Colonic mucosa (tissue), 4 donors: ENCODE data around the gene CHRNA4. TPM values are rescaled to one million over a fixed set of nuclear protein-coding genes. Genes with fewer than 3 reads are reported as not detected.

Experiments used
- DNase-seq: peaks from one replicate; pipeline ENCODE4 v3.0.0-alpha.2; 2020
- H3K27ac ChIP-seq: fragments of 200-600 bp; one replicate; pipeline ENCODE4 v1.8.0; 2021
- H3K27me3 ChIP-seq: fragments of 200-600 bp; one replicate; pipeline ENCODE4 v1.8.0; 2021
- H3K36me3 ChIP-seq: fragments of 200-600 bp; one replicate; pipeline ENCODE4 v1.8.0; 2021
- H3K4me1 ChIP-seq: fragments of 200-600 bp; one replicate; pipeline ENCODE4 v1.8.0; 2021; ENCODE audit warnings: mild to moderate bottlenecking
- H3K4me3 ChIP-seq: fragments of 200-600 bp; one replicate; pipeline ENCODE4 v1.8.0; 2021
- H3K9ac ChIP-seq, 2 donors: one replicate each; pipeline ENCODE4 v1.7.0; 2013; ENCODE audit warnings: control low read depth in 2 of 2, low read depth in 2 of 2, low read length in 2 of 2
- H3K9me3 ChIP-seq: fragments of 200-600 bp; one replicate; pipeline ENCODE4 v1.8.0; 2021
- intact Hi-C: fragments of 100-400 bp; cut with DNase I; formaldehyde crosslinking; loops from one replicate; pipeline ENCODE4 v1.14.1; 2022
- total RNA-seq, 2 donors: library from RNA; stranded (reverse); fragmentation: NEBNext Ultra II Directional in 1 of 2; extraction: Animal tissue kit (Norgen Biotek cat#: 25700) in 1 of 2; gene quantifications; one replicate each; pipeline ENCODE4 v1.2.1, GENCODE V29; 2021
- TF ChIP-seq, protein P1 (sequence below): fragments of 200-600 bp; IDR thresholded peaks from one replicate; pipeline ENCODE4 v1.8.0; 2022; ENCODE audit warnings: antibody characterized with exemption, mild to moderate bottlenecking
- donor health status: healthy.
- donor health status: DM: no; HTN: no; CAD: no.
- donor health status: DM: no; HTN: no; CAD: no.

Gene CHRNA4
- total RNA-seq, 2 donors from 2014 or later, result 0.05 TPM; not detected in 1

DNA sequence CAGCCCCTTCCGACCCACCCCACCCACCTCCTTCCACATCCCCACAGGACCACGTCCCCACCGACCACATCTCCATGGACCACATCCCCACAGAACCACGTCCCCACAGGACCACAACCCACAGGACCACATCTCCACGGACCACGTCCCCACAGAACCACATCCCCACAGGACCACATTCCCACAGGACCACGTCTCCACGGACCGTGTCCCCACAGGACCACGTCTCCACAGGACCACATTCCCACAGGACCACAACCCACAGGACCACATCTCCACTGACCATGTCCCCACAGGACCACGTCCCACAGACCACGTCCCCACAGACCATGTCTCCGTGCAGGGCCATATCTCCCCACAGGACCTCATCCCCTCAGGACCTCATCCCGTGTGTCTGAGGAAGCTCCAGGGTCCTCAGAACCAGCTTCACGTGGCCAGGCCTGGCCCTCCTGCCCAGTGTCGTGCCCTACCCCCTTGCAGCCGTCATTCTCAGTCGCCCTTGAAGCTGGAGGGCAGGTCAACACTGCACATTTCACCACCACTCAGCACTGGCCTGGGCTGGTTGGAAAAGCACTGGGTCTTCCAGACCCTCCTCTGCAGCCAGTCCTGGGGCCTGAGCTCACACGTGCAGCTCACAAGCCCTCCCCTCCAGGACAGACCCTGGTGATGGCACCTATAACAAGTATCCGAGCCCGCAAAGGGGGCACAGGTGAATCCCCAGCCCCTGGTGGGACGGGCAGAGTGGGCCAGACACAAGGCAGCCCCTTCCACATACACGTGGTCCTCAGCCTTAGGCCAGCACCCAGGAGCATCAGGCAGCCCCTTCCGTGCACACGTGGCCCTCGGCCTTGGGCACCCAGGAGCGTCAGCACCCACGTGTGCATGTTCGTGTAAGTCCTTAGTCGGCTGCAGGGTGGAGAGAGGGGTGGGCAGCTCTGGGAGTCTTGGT is 3.9 kb downstream of the CHRNA4 start:
- intact Hi-C loops, result no loop called here
- Histone ChIP-seq H3K4me3 (no peak overlapping the region), H3K9ac (no peak overlapping the region), H3K27ac (no peak overlapping the region), H3K9me3 (no peaks in the 10 kb centered on the region), H3K27me3 (peaks cover 19% of the 10 kb centered on the region), H3K4me1 (no peaks in the 10 kb centered on the region), H3K36me3 (no peaks in the 10 kb centered on the region)
- no peak for DNase-seq
- TF ChIP-seq, protein P1, sequence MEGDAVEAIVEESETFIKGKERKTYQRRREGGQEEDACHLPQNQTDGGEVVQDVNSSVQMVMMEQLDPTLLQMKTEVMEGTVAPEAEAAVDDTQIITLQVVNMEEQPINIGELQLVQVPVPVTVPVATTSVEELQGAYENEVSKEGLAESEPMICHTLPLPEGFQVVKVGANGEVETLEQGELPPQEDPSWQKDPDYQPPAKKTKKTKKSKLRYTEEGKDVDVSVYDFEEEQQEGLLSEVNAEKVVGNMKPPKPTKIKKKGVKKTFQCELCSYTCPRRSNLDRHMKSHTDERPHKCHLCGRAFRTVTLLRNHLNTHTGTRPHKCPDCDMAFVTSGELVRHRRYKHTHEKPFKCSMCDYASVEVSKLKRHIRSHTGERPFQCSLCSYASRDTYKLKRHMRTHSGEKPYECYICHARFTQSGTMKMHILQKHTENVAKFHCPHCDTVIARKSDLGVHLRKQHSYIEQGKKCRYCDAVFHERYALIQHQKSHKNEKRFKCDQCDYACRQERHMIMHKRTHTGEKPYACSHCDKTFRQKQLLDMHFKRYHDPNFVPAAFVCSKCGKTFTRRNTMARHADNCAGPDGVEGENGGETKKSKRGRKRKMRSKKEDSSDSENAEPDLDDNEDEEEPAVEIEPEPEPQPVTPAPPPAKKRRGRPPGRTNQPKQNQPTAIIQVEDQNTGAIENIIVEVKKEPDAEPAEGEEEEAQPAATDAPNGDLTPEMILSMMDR, result no peak

DNA sequence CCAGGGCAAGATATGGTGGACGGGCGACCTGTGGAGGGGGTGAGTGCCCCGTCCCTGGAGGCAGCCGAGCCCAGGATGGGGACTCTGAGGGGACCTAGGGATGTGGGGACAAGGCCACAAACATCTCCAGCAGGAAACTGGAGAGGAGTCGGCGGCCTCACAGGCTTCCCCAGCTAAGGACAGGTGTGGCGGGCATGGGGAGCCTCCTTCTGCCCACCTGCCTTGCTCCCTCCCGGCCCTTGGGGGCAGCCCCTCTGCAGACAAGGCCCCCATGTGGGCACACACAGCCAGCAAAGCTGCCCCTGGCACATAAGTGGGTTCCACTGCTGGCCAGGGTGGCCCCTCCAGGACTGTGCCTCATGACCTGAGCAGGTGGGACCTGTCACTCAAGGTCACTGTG is 4.6 kb downstream of the CHRNA4 start:
- no peak overlapping the region for H3K4me3 ChIP-seq
- no peak overlapping the region for H3K27ac ChIP-seq
- H3K4me1 ChIP-seq, result no peaks in the 10 kb centered on the region
- no peaks in the 10 kb centered on the region for H3K9me3 ChIP-seq
- H3K9ac ChIP-seq, result no peak overlapping the region
- H3K36me3 ChIP-seq, result no peaks in the 10 kb centered on the region
- peaks cover 14% of the 10 kb centered on the region for H3K27me3 ChIP-seq
- intact Hi-C loops, result no loop called here
- TF ChIP-seq, protein P1, result no peak
- DNase-seq, result no peak

DNA sequence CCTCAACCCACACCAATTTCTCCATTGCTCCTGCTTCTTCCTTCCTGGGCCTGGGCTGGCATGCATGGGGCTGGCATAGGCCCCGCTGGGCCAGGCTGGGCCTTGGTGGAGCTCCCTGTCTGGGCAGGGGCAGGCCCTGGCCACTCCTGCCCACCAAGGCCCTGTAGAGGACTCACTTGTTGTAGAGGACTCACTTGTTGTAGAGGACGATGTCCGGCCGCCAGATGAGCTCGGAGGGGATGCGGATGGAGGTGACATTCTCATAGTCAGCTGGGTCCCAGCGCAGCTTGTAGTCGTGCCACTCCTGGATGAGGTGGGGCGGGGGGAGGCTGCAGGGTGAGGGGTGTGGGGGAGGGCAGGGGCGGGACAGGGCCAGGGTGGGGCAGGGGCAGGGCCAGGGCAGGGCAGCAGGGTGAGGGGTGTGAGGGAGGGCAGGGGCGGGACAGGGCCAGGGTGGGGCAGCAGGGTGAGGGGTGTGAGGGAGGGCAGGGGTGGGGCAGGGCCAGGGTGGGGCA is 5.3 kb downstream of the CHRNA4 start:
- Histone ChIP-seq H3K4me1 (no peaks in the 10 kb centered on the region), H3K27me3 (peaks cover 9% of the 10 kb centered on the region), H3K4me3 (no peak overlapping the region), H3K9me3 (no peaks in the 10 kb centered on the region), H3K9ac (no peak overlapping the region), H3K36me3 (no peaks in the 10 kb centered on the region), H3K27ac (no peak overlapping the region)
- DNase-seq, result no peak
- intact Hi-C loops, result no loop called here
- TF ChIP-seq, protein P1, result no peak

DNA sequence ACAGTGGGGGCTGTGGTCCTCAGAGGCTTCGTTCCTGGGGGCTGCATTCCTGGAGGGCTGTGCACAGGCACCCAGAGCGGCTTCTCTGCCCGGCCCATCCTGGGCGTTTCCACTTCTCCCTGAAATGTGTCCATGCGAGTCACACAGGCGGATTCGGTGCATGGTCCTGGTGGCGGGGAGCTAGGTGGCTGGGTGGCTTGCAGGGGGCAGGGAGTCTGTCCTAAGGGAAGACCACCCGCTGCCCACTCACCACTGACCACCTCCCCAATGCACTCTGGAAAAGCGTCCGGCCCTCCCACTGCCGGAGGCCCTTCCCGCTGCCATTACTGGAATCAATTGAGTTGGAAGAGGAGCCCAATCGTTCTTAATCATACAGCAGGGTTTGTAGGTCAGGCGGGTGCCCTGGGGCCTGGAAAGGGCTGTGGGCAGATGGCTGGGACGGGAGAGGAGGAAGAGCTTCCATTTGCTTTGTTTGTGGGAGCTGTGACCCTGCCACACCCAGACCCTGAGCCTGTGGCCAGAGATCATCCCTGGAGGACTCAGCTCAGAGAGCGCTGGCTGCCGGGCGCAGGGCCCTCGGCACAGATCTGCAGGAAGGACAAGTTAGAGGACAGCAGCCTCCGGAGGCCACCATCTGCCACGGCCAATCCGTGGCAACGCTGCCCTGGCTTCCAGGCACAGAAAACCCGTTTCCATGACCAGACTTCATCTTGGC is 6.4 kb downstream of the CHRNA4 start:
- Histone ChIP-seq H3K27ac (no peak overlapping the region), H3K9ac (no peak overlapping the region), H3K9me3 (no peaks in the 10 kb centered on the region), H3K36me3 (no peaks in the 10 kb centered on the region), H3K4me3 (no peak overlapping the region), H3K4me1 (no peaks in the 10 kb centered on the region), H3K27me3 (no peaks in the 10 kb centered on the region)
- intact Hi-C loops, result no loop called here
- DNase-seq, result no peak
- TF ChIP-seq, protein P1, result no peak

DNA sequence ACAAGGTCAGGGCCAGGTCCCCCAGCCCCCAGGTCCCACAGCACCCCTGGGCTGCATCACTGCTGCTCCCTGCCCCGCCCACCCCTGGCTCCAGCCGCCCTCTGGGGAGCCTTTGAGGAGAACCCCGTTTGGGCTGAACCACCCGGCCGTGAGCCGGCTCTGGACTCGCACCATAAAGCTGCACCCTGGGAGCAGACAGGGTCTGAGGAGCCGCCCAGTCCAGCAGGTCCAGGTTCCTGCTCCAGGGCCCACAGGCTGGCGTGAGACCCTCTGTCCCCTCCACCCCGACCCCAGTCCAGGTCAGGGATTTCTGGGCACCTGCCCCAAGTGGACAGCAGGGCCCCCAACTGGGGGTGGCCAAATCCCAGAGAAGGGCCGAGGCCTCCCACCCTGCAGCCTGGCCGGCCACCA is 8.3 kb downstream of the CHRNA4 start:
- intact Hi-C loops, result no loop called here
- no peak overlapping the region for H3K9ac ChIP-seq
- DNase-seq, result no peak
- no peaks in the 10 kb centered on the region for H3K4me1 ChIP-seq
- H3K27ac ChIP-seq, result no peak overlapping the region
- no peaks in the 10 kb centered on the region for H3K36me3 ChIP-seq
- no peaks in the 10 kb centered on the region for H3K27me3 ChIP-seq
- no peak overlapping the region for H3K4me3 ChIP-seq
- H3K9me3 ChIP-seq, result no peaks in the 10 kb centered on the region
- TF ChIP-seq, protein P1, result no peak
